Middle frontal gyrus (tissue), 1 donor: ENCODE data around the gene TOP3B.
"Not testable (repeated sequence)": the region's sequence is repeated elsewhere in the genome, so short reads cannot be mapped to it uniquely, and the experiment has no call there.

Experiments
- DNase-seq: peaks from one replicate; pipeline ENCODE4 v3.0.0-alpha.2; 2015; ENCODE audit warnings: low spot score; ENCODE audit errors: extremely low spot score

The TOP3B gene

GRCh38 chr22:21945453-21946261, 36.9 kb downstream of the TOP3B start:
- DNase-seq, result no peak

- no peak for DNase-seq
Observed at GRCh38 chr22:21944871-21945270, 37.7 kb downstream of the TOP3B start.

GRCh38 chr22:21943571-21944448, 38.8 kb downstream of the TOP3B start:
- no peak for DNase-seq

GRCh38 chr22:21942407-21943343, 39.9 kb downstream of the TOP3B start:
- no peak for DNase-seq

GRCh38 chr22:21941921-21942320, 40.7 kb downstream of the TOP3B start:
- DNase-seq, result no peak

GRCh38 chr22:21940521-21940920, 42.1 kb downstream of the TOP3B start:
- DNase-seq, result no peak

- DNase-seq, result not testable (repeated sequence)
Observed at GRCh38 chr22:21939935-21940334, 42.7 kb downstream of the TOP3B start.

- no peak for DNase-seq
Observed at GRCh38 chr22:21939461-21939913, 43.1 kb downstream of the TOP3B start.

- DNase-seq, result no peak
Observed at GRCh38 chr22:21938906-21939305, 43.7 kb downstream of the TOP3B start.

- peak; percentile 92 for DNase-seq
Observed at GRCh38 chr22:21938071-21938822, 44.3 kb downstream of the TOP3B start.

GRCh38 chr22:21937821-21938070, 44.8 kb downstream of the TOP3B start:
- DNase-seq, result no peak

GRCh38 chr22:21937041-21937820, 45.4 kb downstream of the TOP3B start:
- no peak for DNase-seq

- DNase-seq, result no peak
Observed at GRCh38 chr22:21936151-21936775, 46.3 kb downstream of the TOP3B start.

GRCh38 chr22:21933910-21934309, 48.7 kb downstream of the TOP3B start:
- DNase-seq, result no peak

- DNase-seq, result no peak
Observed at GRCh38 chr22:21933413-21933812, 49.2 kb downstream of the TOP3B start.

- DNase-seq, result no peak
Observed at GRCh38 chr22:21932347-21932746, 50.2 kb downstream of the TOP3B start.

- DNase-seq, result no peak
Observed at GRCh38 chr22:21931056-21931455, 51.5 kb downstream of the TOP3B start.

- DNase-seq, result no peak
Observed at GRCh38 chr22:21929253-21929652, 53.3 kb downstream of the TOP3B start.

GRCh38 chr22:21928048-21928447, 54.5 kb downstream of the TOP3B start:
- DNase-seq, result no peak
